NOMO-1 treated with dmso at 0.1 percent for 144 hours (cell line): Measurements from ENCODE around the gene SAMD11.
"Not testable (repeated sequence)": the region's sequence is repeated elsewhere in the genome, so short reads cannot be mapped to it uniquely, and the experiment has no call there.

Experiments used
- DNase-seq: peaks from one replicate; lab custom pipeline; 2025; ENCODE audit not compliant: unreplicated experiment; lab: John Stamatoyannopoulos, UW

SAMD11 gene

GRCh38 chr1:974687-975328 is 51.1 kb downstream of the SAMD11 start:
- no peak for DNase-seq

- no peak for DNase-seq
Observed at GRCh38 chr1:975365-975764, 51.6 kb downstream of the SAMD11 start.

GRCh38 chr1:975896-976683 is 52.4 kb downstream of the SAMD11 start:
- DNase-seq = peak; percentile 41

- not testable (repeated sequence) for DNase-seq
Observed at GRCh38 chr1:976791-977190, 53.1 kb downstream of the SAMD11 start.

- DNase-seq = no peak
Observed at GRCh38 chr1:978069-978834, 54.5 kb downstream of the SAMD11 start.

- DNase-seq = no peak
Observed at GRCh38 chr1:978835-979743, 55.4 kb downstream of the SAMD11 start.

GRCh38 chr1:979744-980072 is 56.0 kb downstream of the SAMD11 start:
- no peak for DNase-seq

GRCh38 chr1:980137-980571 is 56.4 kb downstream of the SAMD11 start:
- no peak for DNase-seq

GRCh38 chr1:980602-981395 is 57.1 kb downstream of the SAMD11 start:
- DNase-seq = no peak

GRCh38 chr1:981491-981954 is 57.8 kb downstream of the SAMD11 start:
- no peak for DNase-seq

- no peak for DNase-seq
Observed at GRCh38 chr1:981955-982558, 58.3 kb downstream of the SAMD11 start, which contains the start of gene PERM1. Gene PERM1, minus strand, starts transcription at chr1:982093. Its CDS starts 1,064 bp downstream, at chr1:981029.

GRCh38 chr1:982765-983436 is 59.2 kb downstream of the SAMD11 start:
- no peak for DNase-seq

GRCh38 chr1:983798-984475 is 60.2 kb downstream of the SAMD11 start:
- DNase-seq = no peak

GRCh38 chr1:984476-984814 is 60.7 kb downstream of the SAMD11 start:
- DNase-seq = no peak

GRCh38 chr1:985126-985525 is 61.4 kb downstream of the SAMD11 start:
- no peak for DNase-seq

- DNase-seq = not testable (repeated sequence)
Observed at GRCh38 chr1:988061-988460, 64.3 kb downstream of the SAMD11 start.

GRCh38 chr1:991275-991674 is 67.6 kb downstream of the SAMD11 start:
- DNase-seq = not testable (repeated sequence)

GRCh38 chr1:991895-992294 is 68.2 kb downstream of the SAMD11 start:
- DNase-seq = no peak
